Measurements from ENCODE around the gene CARD18. TPM values are rescaled to one million over a fixed set of nuclear protein-coding genes. Genes with fewer than 3 reads are reported as not detected.
"Not testable (repeated sequence)": the region's sequence is repeated elsewhere in the genome, so short reads cannot be mapped to it uniquely, and the experiment has no call there.

The CARD18 gene
- total RNA-seq, 1 experiment from 2014 or later = not detected

DNA sequence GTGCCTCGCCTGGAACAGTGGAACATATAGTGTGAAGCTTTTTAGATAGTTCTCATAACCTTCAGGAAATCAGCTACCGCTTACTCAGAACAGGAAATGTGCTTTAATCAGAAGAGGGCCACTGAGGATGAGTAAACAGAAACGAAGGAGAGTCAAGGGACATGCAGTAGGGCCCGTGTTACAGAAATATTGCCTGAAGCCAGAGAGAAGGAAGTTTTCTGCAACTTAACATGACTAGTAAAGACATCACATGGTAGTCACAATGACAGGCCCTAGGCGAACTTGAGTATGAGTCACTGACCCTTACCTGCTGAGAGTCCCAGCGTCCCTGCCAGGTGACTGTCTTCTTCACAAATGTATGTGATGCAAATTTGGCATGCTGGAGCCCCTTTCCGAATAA is 39.4 kb downstream of the CARD18 start:
- H3K4me2 ChIP-seq (ENCODE audit: insufficient read depth, insufficient read length, low read length) = no peak overlapping the region
- DNase-seq = peak; percentile 28
- no peak overlapping the region for H3K4me3 Mint-ChIP-seq

DNA sequence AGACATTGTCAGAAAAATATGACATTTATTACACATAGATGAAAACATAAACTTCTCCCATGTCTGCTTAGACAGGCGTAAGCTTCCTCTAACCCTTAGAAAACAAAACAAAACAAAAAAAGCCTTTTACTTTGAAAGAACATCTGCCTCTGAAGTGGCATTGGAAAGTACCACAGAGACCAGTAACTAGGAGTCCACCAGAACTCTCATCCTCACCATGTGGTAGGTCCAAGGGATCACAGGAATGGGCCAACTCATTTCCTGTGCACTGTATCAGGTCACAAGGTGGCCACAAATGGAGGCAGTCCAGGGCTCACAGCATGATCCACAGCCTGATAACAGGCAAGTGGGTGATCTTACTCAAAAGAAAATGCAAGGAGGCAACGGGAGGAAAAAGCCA is 40.0 kb downstream of the CARD18 start:
- not testable (repeated sequence) for H4K8ac ChIP-seq (replicated peaks; ENCODE audit: insufficient read length, low read depth, low read length); H2BK120ac ChIP-seq (ENCODE audit: low read depth, low read length, poor library complexity, severe bottlenecking); H3K23me2 ChIP-seq (ENCODE audit: insufficient read length, low read depth, low read length, poor library complexity, severe bottlenecking); H3K9me3 ChIP-seq (ENCODE audit: control insufficient read depth, low read depth, low read length); H4K5ac ChIP-seq (ENCODE audit: insufficient read length, low read depth, low read length); H3K14ac ChIP-seq (ENCODE audit: insufficient read depth, low read length); H3K9me3 Mint-ChIP-seq; H3K27ac ChIP-seq (ENCODE audit: insufficient read length, low read depth, low read length); H3K23ac ChIP-seq (ENCODE audit: insufficient read length, low read depth, low read length); H3K27ac Mint-ChIP-seq; H3T11ph ChIP-seq (ENCODE audit: low read length); H4K91ac ChIP-seq (ENCODE audit: insufficient read length, low read depth, low read length); H3K4ac ChIP-seq (ENCODE audit: low read depth, low read length); H3K79me1 ChIP-seq (ENCODE audit: insufficient read depth, low read depth, low read length, poor library complexity, severe bottlenecking); H3K56ac ChIP-seq (ENCODE audit: insufficient read length, low read depth, low read length); H2AK5ac ChIP-seq (ENCODE audit: insufficient read length, low read length); H2BK5ac ChIP-seq (ENCODE audit: insufficient read length, low read length); H3K4me1 ChIP-seq (ENCODE audit: insufficient read depth, low read length); H4K20me1 ChIP-seq (ENCODE audit: control insufficient read depth, insufficient read depth, insufficient read length); DNase-seq; H2BK12ac ChIP-seq (ENCODE audit: insufficient read length, low read depth, low read length); H3K4me3 Mint-ChIP-seq; H2BK15ac ChIP-seq (ENCODE audit: low read depth, low read length); H3K4me2 ChIP-seq (ENCODE audit: insufficient read depth, insufficient read length, low read length); H3K18ac ChIP-seq (ENCODE audit: insufficient read length, low read depth, low read length); H2BK20ac ChIP-seq (ENCODE audit: low read depth, low read length, poor library complexity, severe bottlenecking); H2AFZ ChIP-seq (ENCODE audit: low read length); H3K36me3 Mint-ChIP-seq (ENCODE audit: insufficient read depth in 1 of 3, low read depth in 3 of 3); H3K79me2 ChIP-seq (ENCODE audit: insufficient read depth, low read length); H3K27me3 Mint-ChIP-seq (ENCODE audit: low read depth); H3K9ac ChIP-seq (ENCODE audit: extremely low read depth, insufficient read length, low read length); H3K27me3 ChIP-seq (ENCODE audit: insufficient read depth, low read length)
- H3K4me1 Mint-ChIP-seq = peaks cover 7 to 12% of the 10 kb centered on the region in 2 experiments
- no CpG with 5 or more reads among the region's 2 CpGs for WGBS (ENCODE audit: extremely low coverage, insufficient read length, low lambda C conversion rate)

More for the DNA sequence above, 39.4 kb downstream of the CARD18 start:
- Mint-ChIP-seq H3K27ac (no peak overlapping the region), H3K4me1 (peaks cover 9 to 13% of the 10 kb centered on the region in 2 experiments), H3K27me3 (ENCODE audit: low read depth) (no peaks in the 10 kb centered on the region), H3K9me3 (peaks cover 5 to 8% of the 10 kb centered on the region in 2 experiments), H3K36me3 (ENCODE audit: insufficient read depth in 1 of 3, low read depth in 3 of 3) (peaks cover 6 to 7% (median 7%) of the 10 kb centered on the region in 3 experiments; a peak in 6 of 7 replicates)
- H2BK12ac ChIP-seq (ENCODE audit: insufficient read length, low read depth, low read length) = no peak overlapping the region
- H4K5ac ChIP-seq (ENCODE audit: insufficient read length, low read depth, low read length) = no peak overlapping the region
- no peak overlapping the region for H2BK5ac ChIP-seq (ENCODE audit: insufficient read length, low read length)
- H3K79me1 ChIP-seq (ENCODE audit: insufficient read depth, low read depth, low read length, poor library complexity, severe bottlenecking) = no peaks in the 10 kb centered on the region
- H4K91ac ChIP-seq (ENCODE audit: insufficient read length, low read depth, low read length) = no peak overlapping the region
- no peak overlapping the region for H3K14ac ChIP-seq (ENCODE audit: insufficient read depth, low read length)
- peaks cover 2% of the 10 kb centered on the region; the same call in 1 of the 2 replicates for H3K4me1 ChIP-seq (ENCODE audit: insufficient read depth, low read length)
- H3K23ac ChIP-seq (ENCODE audit: insufficient read length, low read depth, low read length) = no peak overlapping the region
- no peak overlapping the region for H3K56ac ChIP-seq (ENCODE audit: insufficient read length, low read depth, low read length)
- no CpG with 5 or more reads among the region's 7 CpGs for WGBS (ENCODE audit: extremely low coverage, insufficient read length, low lambda C conversion rate)
- no peaks in the 10 kb centered on the region; the same call in 1 of the 2 replicates for H3K79me2 ChIP-seq (ENCODE audit: insufficient read depth, low read length)
- TF ChIP-seq, protein P1, sequence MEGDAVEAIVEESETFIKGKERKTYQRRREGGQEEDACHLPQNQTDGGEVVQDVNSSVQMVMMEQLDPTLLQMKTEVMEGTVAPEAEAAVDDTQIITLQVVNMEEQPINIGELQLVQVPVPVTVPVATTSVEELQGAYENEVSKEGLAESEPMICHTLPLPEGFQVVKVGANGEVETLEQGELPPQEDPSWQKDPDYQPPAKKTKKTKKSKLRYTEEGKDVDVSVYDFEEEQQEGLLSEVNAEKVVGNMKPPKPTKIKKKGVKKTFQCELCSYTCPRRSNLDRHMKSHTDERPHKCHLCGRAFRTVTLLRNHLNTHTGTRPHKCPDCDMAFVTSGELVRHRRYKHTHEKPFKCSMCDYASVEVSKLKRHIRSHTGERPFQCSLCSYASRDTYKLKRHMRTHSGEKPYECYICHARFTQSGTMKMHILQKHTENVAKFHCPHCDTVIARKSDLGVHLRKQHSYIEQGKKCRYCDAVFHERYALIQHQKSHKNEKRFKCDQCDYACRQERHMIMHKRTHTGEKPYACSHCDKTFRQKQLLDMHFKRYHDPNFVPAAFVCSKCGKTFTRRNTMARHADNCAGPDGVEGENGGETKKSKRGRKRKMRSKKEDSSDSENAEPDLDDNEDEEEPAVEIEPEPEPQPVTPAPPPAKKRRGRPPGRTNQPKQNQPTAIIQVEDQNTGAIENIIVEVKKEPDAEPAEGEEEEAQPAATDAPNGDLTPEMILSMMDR (conservative IDR thresholded peaks at IDR 0.05) = no peak
- no peak overlapping the region for H3K4ac ChIP-seq (ENCODE audit: low read depth, low read length)
- H2BK15ac ChIP-seq (ENCODE audit: low read depth, low read length) = no peak overlapping the region
- no peaks in the 10 kb centered on the region for H3K23me2 ChIP-seq (ENCODE audit: insufficient read length, low read depth, low read length, poor library complexity, severe bottlenecking)
- no peak overlapping the region for H2BK120ac ChIP-seq (ENCODE audit: low read depth, low read length, poor library complexity, severe bottlenecking)
- no peak overlapping the region for H4K8ac ChIP-seq (replicated peaks; ENCODE audit: insufficient read length, low read depth, low read length)
- H4K20me1 ChIP-seq (ENCODE audit: control insufficient read depth, insufficient read depth, insufficient read length) = no peaks in the 10 kb centered on the region
- H3K9ac ChIP-seq (ENCODE audit: extremely low read depth, insufficient read length, low read length) = no peak overlapping the region
- H3K18ac ChIP-seq (ENCODE audit: insufficient read length, low read depth, low read length) = no peak overlapping the region
- no peak overlapping the region for H2BK20ac ChIP-seq (ENCODE audit: low read depth, low read length, poor library complexity, severe bottlenecking)
- no peaks in the 10 kb centered on the region for H3K9me3 ChIP-seq (ENCODE audit: control insufficient read depth, low read depth, low read length)
- H3K27me3 ChIP-seq (ENCODE audit: insufficient read depth, low read length) = no peaks in the 10 kb centered on the region
- H2AK5ac ChIP-seq (ENCODE audit: insufficient read length, low read length) = no peak overlapping the region
- no peak overlapping the region for H3T11ph ChIP-seq (ENCODE audit: low read length)
- no peak overlapping the region for H2AFZ ChIP-seq (ENCODE audit: low read length)
- H3K27ac ChIP-seq (ENCODE audit: insufficient read length, low read depth, low read length) = no peak overlapping the region

All from H9 (cell line).